Measurements from ENCODE around the gene WDR93.

DNA sequence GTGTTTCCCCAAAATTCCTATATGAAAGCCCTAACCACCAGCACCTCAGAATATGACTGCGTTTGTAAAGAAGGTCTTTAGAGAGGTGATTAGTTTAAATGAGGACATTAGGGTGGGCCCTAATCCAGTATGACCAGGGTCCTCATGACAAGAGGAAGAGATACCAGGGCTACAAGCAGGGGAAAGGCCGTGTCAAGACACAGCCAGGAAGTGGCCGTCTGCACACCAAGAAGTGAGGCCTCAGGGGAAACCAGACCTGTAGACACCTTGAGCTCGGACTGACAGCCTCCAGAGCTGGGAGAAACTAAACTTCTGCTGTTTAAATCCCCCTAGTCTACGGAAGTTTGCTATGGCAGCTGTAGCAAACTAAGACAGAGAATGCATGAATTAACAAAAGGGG, 49.6 kb upstream of the WDR93 start:
- TF ChIP-seq, protein P1, sequence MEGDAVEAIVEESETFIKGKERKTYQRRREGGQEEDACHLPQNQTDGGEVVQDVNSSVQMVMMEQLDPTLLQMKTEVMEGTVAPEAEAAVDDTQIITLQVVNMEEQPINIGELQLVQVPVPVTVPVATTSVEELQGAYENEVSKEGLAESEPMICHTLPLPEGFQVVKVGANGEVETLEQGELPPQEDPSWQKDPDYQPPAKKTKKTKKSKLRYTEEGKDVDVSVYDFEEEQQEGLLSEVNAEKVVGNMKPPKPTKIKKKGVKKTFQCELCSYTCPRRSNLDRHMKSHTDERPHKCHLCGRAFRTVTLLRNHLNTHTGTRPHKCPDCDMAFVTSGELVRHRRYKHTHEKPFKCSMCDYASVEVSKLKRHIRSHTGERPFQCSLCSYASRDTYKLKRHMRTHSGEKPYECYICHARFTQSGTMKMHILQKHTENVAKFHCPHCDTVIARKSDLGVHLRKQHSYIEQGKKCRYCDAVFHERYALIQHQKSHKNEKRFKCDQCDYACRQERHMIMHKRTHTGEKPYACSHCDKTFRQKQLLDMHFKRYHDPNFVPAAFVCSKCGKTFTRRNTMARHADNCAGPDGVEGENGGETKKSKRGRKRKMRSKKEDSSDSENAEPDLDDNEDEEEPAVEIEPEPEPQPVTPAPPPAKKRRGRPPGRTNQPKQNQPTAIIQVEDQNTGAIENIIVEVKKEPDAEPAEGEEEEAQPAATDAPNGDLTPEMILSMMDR (IDR thresholded peaks at IDR 0.05), result no peak
- TF ChIP-seq POLR2A (IDR thresholded peaks at IDR 0.05) (no peak), POLR2AphosphoS5 (IDR thresholded peaks at IDR 0.05) (no peak)
